UCSD-AML1 (cell line): ENCODE data around the gene RABGGTA.

ENCODE experiments used
- DNase-seq: peaks from one replicate; lab custom pipeline; 2025; ENCODE audit not compliant: unreplicated experiment; lab: John Stamatoyannopoulos, UW

Gene RABGGTA

GRCh38 chr14:24304019-24304387 is 32.6 kb upstream of the RABGGTA start:
- DNase-seq, result no peak

GRCh38 chr14:24300326-24300980 is 29.1 kb upstream of the RABGGTA start:
- DNase-seq, result no peak

- DNase-seq, result peak; percentile 90
These were observed 28.1 kb upstream of the RABGGTA start, which contains the start of the genes DHRS1 and NOP9 for GRCh38 chr14:24299255-24300191. DHRS1 (minus strand) TSS chr14:24299780; CDS start chr14:24299106, 674 bp downstream. NOP9 (plus strand) TSS chr14:24299850; CDS start chr14:24299955, 105 bp downstream.

GRCh38 chr14:24298892-24299254 is 27.5 kb upstream of the RABGGTA start:
- DNase-seq, result no peak

GRCh38 chr14:24297190-24297964 is 26.0 kb upstream of the RABGGTA start:
- DNase-seq, result no peak

- peak; percentile 55 for DNase-seq
These were observed 25.2 kb upstream of the RABGGTA start for GRCh38 chr14:24296341-24297157.

DNA sequence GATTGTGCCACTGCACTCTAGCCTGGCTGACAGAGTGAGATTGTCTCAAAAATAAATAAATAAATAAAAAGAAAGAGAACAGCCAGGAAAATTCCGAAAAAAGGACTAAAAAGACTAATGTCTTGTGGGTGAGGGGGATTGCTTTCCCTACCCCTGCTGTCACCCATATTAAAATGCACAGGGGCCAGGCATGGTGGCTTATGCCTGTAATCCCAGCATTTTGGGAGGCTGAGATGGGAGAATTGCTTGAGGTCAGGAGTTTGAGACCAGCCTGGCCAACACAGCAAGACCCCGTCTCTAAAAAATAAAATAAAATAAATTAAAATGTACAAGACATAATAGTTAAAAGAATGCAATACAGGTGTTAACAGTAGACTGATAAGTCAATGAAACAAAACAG is 22.1 kb upstream of the RABGGTA start:
- DNase-seq, result no peak

DNA sequence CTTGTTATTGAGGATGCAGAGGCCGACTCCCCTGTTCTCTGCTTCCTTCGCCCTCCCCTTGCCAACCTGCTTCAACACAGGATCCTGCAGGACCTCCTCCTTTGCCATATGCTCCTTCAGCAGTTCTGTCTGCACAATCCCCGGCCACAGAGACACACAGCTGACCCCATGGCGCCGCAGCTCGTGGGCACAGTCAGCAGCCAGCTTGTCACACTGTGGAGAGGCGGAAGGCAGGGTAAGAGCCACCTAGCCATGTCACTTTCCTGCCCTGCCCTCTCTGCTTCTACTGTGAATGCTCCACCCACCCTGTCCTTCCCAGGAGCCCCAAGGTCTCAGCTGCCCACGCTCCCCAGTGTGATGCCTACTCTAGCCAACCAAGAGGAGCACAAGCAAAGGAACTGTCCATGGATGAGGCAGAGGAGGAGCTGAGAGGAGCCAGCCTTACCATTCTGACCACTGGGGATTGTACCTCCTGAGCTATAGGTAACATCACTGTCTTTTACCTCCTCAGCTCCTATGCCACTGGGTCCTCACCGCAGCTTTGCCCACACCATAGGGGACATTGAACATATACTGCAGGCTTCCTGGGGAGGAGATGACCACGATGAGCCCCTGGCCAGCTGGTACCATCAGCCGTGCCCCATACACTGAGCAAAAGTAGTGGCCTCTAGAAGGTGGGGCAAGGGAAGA is 20.9 kb upstream of the RABGGTA start:
- DNase-seq, result no peak

- DNase-seq, result no peak
These were observed 20.2 kb upstream of the RABGGTA start for GRCh38 chr14:24291446-24292117.

- no peak for DNase-seq
These were observed 19.3 kb upstream of the RABGGTA start for GRCh38 chr14:24290746-24291145.

- DNase-seq, result no peak
These were observed 18.4 kb upstream of the RABGGTA start for GRCh38 chr14:24289649-24290280.

DNA sequence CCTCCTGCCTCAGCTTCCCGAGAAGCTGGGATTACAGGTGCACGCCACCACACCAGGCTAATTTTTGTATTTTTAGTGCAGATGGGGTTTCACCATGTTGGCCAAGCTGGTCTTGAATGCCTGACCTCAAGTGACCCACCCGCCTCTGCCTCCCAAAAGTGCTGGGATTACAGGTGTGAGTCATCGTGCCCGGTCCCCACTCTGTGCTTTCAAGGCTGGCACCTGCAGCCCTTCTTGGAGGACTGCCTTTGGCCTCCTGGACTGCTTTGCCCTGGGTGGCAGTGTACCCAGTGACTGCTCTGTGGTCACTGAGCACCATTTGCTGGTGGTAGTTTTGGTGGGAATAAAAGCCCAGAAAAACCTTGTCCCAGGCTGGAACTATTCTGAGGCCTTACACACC is 15.6 kb upstream of the RABGGTA start:
- DNase-seq, result no peak

DNA sequence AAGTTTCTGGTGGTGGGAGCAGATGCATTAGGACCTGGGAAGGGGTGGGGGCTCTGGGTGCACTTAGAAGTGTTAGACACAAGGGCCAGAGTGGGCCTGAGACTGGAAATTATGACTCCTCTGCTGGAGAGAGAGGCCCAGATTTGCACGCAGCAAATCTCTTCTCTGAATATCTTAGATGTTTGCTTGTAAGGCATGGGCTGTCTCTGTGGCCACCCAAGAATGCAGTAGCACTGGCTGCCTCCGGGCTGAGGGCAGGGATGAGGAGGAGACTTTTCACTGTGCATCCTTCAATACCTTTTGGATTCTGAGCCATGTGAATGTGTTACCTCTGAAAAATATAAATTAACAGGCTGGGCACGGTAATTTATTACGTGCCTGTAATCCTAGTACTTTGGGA is 14.0 kb upstream of the RABGGTA start:
- DNase-seq, result no peak

DNA sequence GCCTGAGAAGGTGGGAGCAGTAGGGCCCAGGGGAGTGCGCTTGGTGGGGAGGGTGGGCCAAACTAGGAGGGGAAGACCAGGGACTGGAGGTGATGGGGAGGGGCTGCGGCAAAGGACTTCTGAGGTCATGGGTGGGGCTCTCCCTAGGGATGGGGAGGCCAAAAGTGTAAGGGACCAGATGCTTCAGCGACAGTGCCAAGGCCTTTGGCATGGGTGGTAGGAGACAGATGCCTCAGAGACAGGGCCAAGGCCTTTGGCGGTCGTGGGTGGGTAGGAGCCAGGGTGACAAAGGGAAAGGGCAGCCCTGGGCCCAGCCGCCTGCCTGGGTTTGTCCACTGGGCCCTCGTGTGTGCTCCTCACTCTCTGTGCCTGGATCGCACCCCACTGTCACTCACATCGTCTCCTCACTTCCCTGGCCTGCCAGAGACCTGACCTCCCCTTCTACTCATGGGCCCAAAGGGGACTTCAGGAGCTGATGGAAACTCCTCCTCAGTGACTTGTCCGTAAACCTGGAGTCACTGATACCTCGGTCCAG is 13.2 kb upstream of the RABGGTA start:
- no peak for DNase-seq

DNA sequence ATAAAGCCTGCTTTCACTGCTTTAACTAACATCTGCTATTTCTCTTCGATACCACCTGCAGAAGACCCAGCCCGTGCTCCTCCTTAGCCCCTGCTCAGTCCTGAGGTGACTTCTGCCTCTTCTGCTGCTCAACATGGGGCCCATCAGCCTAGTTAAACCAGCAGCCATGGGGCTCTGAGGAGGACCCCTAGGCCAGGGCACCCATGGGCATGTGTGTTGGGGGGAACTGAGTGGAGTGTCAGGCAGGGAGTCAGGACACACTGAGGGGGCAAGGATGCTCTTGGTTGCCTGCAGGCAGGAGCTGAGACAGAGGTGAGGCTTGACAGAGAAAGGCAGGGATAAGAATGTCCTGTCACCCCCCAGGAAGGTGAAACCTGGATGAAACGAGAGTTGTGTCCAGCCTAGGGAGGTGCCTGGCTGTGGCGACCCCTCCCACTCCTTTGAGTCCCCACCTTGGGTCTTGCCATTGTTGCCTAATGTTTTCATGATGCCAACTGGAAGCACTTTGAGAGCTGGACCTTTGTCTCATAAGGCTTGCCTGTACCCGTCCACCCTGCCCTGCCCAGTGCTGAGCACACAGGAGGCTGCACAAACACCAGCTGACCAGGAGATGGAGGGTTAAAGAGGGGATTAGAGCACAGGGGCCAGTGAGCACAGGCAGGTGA is 12.5 kb upstream of the RABGGTA start:
- no peak for DNase-seq

GRCh38 chr14:24282736-24283135 is 11.3 kb upstream of the RABGGTA start:
- no peak for DNase-seq

DNA sequence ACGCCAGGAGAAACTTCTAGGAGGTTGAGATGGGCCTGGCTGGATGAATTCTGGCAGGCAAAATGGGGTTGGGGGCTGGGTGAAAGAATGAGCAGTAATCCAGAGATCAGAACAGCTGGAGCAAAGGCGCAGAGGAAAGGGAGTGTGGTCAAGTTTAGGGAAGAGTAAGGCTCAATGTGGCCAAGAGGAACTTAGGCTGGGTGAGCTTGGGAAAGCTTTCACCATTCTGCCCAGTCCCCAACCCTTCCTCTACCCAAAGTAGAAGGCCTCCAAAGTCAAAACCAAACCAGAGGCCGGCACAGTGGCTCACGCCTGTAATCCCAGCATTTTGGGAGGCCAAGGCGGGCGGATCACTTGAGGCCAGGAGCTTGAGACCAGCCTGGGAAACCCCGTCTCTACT is 10.2 kb upstream of the RABGGTA start:
- DNase-seq, result no peak

- no peak for DNase-seq
These were observed 9.5 kb upstream of the RABGGTA start for GRCh38 chr14:24280797-24281460.
